Fibroblast of the aortic adventitia (primary cell): Measurements from ENCODE around the gene NDUFB10. TPM values are rescaled to one million over a fixed set of nuclear protein-coding genes. Genes with fewer than 3 reads are reported as not detected.

Experiments used
- DNase-seq: peaks from one replicate; pipeline ENCODE4 v3.0.0-alpha.2; 2010; ENCODE audit warnings: low read depth
- H3K4me3 ChIP-seq: 2 replicates; pipeline ENCODE4 v1.5.1; 2011; ENCODE audit warnings: low read depth, mild to moderate bottlenecking, control low read depth, low read length, moderate library complexity
- CTCF ChIP-seq: IDR thresholded peaks from 2 replicates; pipeline ENCODE4 v1.5.1; 2011; ENCODE audit warnings: mild to moderate bottlenecking, low read length, control low read depth, inconsistent platforms; ENCODE audit not compliant: insufficient read depth
- total RNA-seq: library from RNA; depleted of rRNA; stranded (reverse); fragments of >200 nt; gene quantifications from 2 replicates; pipeline ENCODE4 v1.2.3, GENCODE V29; 2012; ENCODE audit warnings: low replicate concordance

The NDUFB10 gene
- total RNA-seq, 1 donor, result 105 TPM

GRCh38 chr16:1929105-1929504, 30.2 kb upstream of the NDUFB10 start:
- peak overlapping the region; percentile 66 for H3K4me3 ChIP-seq
- no peak for TF ChIP-seq CTCF
- peak; percentile 12 for DNase-seq

- peak overlapping the region; percentile 66 for H3K4me3 ChIP-seq
- peak; percentile 63 for TF ChIP-seq CTCF
- peak; percentile 74 for DNase-seq
Observed at GRCh38 chr16:1929578-1930337, 29.6 kb upstream of the NDUFB10 start.

- no peak for TF ChIP-seq CTCF
Observed at GRCh38 chr16:1930338-1930720, 29.0 kb upstream of the NDUFB10 start.

GRCh38 chr16:1932050-1933028, 27.0 kb upstream of the NDUFB10 start:
- no peak for DNase-seq
- no peak overlapping the region for H3K4me3 ChIP-seq
- no peak for TF ChIP-seq CTCF

More at GRCh38 chr16:1930338-1930720, 29.0 kb upstream of the NDUFB10 start:
- no peak overlapping the region for H3K4me3 ChIP-seq
- no peak for DNase-seq

DNA sequence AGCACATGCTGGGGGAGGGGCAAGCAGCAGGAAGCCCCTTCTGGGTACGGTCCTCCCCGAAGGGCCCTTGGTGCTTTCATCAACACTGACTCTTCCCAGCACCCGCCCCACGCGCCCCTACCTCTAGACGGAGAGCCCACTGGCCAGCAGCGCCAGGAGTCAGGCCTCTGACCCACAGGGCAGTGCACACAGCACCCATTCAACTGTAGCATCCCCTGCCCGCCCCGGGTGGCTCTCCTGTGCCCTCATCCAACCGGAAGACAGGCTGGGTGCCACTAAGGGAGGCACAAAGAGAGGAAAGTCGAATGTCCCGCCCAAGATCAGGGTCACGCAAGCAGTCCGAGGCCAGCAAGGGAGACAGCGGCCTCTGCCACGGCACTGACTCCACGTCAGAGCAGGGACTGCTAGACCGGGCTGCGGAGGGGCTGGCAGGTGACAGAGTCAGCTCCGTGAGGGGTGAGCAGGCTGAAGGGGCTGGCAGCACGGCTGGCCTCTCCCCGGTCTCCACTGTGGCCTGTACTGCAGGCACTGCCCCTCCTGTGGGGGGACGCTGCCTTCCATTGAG, 26.2 kb upstream of the NDUFB10 start:
- no peak for TF ChIP-seq CTCF
- DNase-seq, result no peak
- no peak overlapping the region for H3K4me3 ChIP-seq

DNA sequence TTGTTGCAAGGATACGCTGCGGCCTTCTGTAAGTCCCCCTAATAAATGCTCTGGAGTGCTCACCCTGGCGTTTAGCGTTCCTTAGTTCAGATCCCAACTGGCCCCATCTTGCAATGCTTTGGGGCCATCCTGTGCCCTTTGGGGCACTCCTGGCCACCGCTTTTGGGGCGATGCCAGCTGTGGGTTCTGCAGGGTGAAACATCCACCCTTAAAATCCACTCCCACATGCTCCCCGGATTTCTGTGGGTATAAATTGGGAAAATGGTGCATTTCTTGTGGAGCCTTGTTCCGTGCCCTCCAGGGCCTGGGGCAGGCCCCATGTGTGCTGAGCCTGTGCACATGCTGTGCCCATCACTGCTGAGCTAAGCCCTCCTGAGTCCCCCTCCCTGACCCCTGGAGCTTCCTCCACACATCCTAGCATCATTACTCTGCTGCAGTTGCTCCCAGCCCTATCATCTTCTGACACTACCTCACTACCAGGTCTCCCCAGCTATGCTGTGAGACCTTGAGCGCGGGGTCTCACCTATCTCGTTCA, 22.3 kb upstream of the NDUFB10 start:
- TF ChIP-seq CTCF, result no peak
- DNase-seq, result no peak
- H3K4me3 ChIP-seq, result no peak overlapping the region
